ENCODE data around the gene SEPTIN11.

SEPTIN11 gene

DNA sequence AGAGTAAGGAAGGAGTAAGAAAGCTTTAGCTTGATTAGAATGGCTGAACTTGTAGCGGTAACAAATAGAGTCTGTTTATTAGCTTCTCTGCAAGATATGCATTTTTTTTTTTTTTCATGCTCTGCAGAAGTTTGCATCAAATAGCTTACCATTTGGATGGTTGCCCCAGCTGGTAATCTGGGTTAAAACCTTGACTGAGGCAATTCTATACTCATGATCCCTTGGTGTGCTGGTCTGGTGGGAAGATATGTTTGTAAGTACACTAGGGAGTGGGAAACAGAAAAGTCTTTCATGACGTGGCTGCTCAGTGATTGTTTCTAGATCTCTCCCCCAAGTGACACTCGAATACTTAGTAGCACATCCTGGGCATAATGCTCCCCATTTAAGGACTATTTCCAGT lies 32.1 kb downstream of the SEPTIN11 start:
- no peak for DNase-seq

DNA sequence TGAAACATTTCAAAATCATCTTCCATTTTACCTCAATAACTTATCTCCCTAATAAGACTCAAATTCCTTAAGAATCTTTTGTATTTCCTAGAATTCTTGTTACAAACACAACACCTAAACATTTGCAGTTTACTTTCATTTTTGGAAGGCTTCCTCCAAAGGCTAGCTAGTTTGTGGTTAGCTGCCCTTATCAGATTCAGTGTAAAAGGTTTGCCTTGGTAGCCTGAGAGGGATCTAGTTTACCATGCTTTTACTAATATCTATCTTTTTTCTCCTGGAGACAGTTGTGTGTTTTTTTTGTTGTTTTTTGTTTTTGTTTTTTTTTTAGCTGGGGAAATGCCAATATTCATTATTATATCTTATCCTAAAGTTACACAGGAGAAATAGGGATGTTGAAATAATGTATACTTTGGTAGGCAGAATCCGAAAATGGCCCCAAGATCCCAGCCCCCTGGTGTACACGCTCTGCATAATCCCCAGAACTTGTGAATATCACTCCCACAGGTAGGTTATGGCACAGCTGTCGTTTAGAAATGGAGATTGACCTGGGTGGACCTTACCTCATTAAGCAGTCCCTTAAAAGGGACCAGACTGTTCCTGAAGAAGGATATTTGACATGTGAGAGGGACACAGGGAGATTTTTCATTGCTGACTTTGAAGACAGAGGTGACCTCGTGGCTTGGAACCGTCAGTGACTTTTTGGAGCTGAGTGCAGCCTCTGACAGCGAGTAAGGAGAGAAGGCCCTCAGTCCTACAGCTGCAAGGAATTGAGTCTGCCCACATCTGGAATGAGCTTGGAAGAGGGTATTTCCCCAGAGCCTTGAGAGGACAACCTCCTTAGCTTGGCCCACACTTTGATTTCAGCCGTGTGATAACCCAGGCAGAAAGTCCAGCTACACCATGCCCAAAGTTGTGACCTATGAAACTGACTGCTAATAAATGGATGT lies 33.4 kb downstream of the SEPTIN11 start:
- DNase-seq = no peak

DNA sequence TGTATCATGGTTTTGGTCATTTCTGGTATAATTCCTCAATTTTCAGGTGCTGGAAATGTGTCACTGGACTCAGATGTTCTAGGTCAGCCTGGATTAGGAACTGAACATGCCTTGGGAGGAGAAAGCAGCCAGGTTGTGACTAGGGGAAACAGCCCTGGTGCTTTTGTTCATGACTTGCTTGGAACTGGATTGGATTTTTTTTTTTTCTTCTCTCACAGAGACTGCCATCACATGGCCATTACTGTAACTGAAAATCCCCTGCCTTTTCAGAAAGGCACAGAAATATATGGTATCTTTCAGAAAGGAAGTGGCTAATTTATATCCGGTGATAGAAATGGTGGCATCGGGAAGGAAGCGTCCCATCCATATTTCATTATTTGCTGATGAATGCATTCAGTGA lies 34.6 kb downstream of the SEPTIN11 start:
- DNase-seq = no peak

DNA sequence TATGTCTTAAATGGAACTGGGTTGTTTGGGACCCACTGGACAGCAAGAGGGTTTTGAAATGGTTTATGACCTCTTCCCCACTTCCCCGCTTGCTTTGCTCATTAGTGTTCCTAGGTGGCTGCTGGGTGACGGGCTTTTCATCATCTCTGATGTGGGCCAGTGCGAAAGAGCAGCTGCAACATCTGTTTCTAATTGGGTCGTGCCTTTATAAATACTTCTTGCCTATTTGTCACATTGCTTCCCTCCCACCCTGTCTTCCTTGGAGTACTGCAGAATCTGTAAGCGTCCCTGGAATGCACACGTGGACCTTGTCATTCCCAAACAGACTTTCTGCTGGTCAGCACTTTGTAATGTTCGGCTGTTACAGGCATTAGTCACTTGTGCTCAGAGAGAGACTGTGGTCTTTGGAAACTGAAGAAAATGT lies 35.2 kb downstream of the SEPTIN11 start:
- DNase-seq = no peak

DNA sequence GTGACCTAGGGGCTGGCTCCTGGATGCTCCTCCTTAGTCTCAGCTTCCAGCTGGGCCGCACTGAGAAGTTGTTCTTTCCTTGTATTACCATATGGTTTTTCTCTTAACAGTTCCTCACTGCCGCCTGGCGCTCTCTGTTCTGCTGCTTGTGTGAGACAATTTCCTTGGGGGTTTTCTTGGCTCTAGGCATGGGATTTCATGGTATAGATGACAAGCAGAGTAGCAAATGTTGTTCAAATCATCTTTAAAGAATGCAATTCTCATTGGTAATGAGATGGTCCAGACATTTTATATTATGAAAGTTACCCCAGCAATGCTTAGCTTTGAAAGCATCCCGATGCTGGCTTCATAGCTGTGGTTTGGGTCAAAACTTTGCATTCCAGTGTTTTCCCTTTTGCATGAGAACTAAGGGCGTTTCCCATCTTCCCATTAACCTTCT lies 37.6 kb downstream of the SEPTIN11 start:
- DNase-seq = no peak

DNA sequence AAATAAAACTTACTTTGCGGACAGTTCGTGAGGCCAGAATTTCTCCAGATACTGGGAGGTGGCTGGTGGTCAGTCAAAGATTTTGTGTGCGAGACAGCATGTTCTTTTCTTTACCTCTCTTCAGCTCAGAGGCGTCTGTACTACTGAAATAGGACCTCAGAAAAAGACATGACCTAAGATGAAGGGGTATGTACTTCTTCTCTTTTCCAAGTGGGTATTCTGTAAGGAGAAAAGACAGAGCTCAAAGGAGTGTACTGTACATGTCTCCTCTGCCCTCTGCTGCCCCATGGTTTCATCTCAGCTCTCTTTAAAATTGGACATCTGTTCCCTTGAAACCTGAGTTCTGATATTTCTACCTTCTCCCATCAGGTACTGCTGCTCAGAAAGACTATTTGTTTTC lies 38.1 kb downstream of the SEPTIN11 start:
- no peak for DNase-seq

DNA sequence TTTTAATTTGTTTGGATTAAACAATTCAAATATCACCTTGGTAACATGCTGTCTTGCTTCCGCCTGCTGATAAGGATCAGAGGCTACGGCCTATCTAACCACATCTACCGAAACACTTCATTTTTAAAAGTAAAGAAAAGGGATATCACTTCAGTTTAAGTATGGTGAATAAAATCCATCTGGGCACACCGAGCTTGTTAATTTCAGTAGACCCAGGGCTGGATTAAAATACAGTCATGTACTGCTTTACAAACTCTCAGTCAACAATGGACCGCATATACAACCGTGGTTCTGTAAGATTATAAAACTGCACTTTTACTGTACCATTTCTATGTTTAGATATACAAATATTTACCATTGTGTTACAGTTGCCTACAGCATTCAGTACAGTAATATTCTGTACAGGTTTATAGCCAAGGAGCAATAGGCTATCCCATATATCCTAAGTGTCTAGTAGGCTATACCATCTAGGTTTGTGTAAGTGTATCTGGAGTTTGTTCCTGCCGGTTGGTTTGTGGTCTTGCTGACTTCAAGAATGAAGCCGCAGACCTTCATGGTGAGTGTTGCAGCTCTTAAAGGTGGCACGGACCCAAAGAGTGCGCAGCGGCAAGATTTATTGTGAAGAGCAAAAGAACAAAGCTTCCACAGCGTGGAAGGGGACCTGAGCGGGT lies 40.0 kb downstream of the SEPTIN11 start:
- peak; percentile 72 for DNase-seq

DNA sequence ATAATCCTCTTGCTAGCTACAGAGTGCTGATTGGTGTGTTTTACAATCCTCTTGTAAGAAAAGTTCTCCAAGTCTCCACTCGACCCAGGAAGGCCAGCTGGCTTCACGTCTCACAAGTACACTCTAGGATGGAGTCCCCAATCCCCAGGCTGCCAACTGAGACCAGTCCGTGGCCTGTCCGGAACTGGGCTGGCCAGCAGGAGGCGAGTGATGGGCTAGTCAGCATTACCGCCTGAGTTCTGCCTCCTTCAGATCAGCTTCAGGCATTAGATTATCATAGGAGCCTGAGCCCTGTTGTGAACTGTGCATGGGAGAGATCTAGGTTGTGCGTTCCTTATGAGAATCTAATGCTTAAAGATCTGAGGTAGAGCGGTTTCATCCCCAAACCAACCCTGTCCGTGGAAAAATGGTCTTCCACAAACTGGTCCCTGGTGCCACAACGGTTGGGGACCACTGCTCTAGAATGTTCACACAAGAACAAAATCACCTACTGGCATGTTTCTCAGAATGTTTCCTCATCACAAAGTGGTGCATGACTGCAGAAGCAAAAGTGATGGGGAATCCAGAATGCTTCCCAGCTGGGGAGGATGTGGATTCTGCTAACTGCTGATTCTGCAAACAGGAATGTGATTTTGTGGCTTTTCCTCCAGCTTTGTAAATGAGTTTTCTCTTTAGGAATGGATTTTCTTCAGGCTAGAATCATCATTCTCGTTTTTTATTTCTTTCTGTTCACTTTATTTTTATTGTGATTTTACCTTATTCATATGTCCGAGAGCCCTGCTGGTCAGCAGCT lies 40.9 kb downstream of the SEPTIN11 start:
- no peak for DNase-seq

DNA sequence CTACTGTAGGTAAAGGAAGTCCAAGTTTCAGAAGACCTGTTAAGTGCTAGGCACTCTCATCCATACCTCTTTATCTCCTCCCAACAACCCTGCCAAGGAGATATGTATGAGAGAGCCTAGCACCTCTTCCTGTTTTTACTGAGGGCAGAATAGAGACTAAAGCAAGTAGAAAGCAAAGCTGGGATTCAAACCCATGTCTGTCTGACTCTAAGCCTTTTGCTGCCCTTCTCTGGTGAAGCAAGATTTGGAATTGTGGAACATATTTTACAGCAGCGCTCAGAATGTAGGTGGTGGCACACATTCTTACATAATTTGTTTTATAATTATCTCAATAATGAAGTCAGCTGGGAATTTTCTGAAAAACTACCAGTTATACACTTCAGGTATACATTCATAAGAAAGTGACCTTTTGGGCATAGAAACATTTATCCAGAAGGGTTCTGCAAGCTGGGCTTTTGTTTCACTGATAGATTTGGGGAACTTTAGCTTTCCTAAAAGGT lies 41.7 kb downstream of the SEPTIN11 start:
- DNase-seq = no peak

DNA sequence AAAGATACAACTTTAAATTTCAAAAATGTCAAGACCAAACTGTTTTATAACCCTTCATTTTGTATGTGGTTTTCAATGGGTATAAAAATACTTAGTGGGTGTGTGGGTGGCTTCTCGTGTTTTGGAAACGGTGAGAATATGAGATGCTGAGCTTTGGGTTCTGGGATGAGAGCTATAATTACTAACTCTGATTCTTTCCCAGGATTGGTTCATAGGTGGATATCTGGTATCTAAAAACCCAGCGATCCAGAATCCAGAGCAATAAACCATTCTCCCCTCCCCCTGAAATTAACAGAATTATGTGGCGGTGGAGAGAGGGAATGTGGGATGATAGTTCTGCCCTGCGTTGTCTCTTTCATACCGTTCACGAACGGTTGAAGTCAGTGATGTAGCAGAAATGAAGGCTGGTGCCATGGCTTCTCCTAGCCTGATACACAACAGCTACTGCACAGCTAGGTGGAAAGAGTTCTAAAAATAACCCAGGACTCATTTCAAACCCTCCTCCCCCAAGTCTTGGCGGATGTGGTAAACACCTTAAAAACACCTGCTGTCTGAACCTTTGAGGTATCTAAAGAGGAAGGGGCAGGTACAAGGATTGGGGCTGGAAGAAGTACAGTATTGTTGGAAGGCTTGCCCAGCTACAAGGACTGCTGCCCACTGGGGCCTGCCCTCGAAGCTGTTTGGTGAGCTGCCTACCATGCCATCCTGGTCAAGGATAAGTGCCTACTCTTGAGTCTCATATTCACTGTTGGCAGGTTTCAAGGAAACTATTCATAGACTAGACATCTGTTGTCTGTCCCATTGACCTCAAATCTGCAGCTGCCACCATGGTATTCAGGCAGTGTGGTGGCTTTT lies 44.5 kb downstream of the SEPTIN11 start:
- peak; percentile 66 for DNase-seq

DNA sequence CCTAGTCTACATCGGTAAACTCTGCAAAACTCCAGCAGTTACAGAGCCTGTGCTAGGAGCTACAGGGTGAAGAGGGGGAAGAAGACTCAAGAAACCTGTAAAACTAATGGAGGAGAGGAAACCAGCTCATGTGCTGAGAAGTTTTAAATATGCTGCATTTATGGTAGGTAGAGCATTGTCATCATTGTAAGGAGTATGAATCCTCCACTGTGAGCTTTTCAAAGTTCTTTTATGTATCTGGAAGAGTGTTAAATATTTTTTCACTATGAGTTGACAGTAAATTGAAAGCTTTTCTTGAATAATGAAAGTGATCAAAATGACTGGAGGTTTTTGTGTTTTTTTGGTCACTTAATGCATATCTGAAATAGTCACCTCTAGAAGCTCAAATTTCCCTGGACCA lies 46.2 kb downstream of the SEPTIN11 start:
- DNase-seq = no peak

DNA sequence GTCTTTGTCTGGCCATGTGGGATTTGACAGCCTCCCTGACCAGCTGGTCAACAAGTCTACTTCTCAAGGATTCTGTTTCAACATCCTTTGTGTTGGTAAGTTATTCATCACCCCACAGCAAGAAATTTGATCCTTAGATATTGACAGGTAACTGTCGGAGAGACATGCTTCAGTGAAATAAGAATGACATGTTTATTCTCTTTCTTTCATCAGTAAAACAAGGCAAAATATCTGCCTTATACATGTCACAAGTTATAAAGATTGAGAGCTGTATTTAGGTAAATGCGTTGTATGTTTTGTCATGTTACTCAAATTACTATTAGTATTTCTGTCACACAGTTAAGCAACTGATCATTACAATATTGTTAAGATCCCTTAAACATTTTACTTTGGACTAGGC lies 46.9 kb downstream of the SEPTIN11 start:
- DNase-seq = no peak

DNA sequence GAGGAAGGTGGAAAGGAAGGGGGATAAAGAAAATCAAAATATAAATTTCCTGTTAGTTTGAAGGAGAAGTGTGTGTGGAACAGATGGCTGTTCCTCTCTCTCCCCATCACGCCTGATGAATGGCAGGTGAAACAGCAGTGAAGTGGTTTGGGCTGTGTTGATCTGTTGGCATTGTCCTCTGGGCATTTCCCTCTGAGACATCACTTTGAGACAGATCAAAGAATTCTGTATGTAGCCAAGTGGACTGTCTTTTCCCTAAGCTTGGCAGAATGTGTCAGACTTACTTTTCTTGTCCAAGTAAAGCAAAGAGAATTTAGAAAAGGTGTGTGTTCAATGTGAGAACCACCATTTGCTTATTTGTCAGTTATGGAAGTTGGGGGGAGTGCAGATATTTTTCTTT lies 47.5 kb downstream of the SEPTIN11 start:
- DNase-seq = no peak

DNA sequence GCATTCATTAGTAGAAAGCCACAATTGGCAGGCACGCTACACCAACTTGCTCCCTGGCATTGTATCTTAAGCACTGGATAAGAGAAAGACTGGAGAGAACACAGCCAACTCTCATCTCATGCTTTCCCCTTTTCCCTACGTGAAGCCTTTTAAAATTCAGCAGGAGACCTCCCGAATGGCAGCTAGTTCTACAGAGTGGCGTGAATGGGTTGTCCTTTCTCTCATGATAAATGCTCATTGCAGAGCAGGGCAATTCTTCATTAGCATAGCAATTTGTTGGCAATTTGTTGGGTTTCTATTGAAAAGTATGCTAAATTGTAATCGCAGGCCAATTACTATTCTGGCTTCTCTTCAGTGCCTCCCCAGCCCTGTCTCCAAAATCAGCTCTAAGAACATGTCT lies 48.0 kb downstream of the SEPTIN11 start:
- no peak for DNase-seq

DNA sequence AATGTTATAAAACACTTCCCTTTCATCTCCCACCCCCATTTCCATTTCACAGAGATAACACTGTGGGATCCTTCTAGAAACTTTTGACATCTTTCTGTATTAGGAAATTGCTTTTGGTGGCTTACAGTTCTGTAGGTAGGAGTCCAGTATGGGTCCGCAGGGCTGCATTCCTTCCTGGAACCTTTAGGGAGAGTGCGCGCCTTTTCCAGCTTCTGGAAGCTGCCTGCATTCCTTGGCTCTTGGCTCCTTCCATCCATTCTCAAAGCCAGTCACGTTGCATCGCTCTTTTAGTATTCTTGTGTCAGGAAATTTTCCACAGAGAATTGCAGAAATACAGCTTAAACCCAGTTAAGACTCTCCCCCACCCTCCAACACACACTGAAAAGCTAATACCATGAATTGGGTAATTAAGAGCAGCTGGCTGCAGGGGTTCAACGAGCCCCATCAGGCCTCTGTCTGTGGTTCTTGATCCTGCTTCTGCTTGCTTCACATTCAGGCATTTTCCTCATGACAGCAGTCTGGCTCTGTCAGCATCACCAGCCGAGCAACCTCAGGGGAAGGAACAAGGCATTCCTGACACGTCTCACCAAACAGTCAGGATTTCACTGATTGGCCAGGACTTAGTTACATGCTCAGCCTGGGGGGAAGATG lies 48.8 kb downstream of the SEPTIN11 start:
- no peak for DNase-seq
